Measurements from ENCODE around the gene ARFGEF3. TPM values are rescaled to one million over a fixed set of nuclear protein-coding genes. Genes with fewer than 3 reads are reported as not detected.

Gene ARFGEF3
- polyA plus RNA-seq, 4 donors: 1.2 to 8.6 (median 5.8) TPM

- no peak for DNase-seq (ENCODE audit: low read depth in 4 of 4, low spot score in 3 of 4)
These were observed 225.2 kb downstream of the ARFGEF3 start for GRCh38 chr6:138386897-138387296.

DNA sequence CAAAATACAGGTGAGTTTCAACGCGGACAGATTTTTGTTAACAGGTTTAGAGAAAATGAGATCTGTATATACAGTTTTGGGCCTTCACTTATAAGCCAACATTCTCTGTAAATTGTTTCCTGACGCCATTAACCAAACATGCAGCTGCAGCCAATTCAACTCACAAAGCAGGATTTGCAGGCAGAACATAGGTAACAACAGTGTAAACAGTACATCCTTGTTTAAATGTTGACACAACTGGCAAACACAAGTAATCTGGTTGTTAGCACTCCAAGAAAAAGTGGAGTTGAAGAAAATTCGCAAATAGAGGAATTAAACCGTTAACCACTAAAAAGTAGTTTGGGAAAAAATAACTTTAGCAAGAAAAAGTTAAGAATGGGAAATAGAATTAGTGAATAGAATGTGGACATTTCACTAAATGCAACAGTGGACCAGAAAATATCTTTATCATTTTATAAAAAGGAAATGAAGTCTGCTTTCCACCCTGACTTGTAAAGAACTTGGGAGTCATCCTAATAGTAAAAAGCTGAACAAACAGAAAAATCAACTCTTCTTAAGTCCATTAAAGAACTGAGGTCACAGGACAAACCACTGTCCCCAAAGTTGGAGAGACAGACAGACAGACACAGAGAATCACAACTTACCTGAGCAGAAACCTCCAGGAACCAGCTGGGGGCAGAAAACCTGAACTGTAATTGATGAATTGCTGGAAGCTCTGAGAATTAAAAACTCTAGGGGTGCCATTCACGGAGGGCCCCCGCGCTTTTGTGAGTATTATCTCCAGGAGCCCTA, 226.0 kb downstream of the ARFGEF3 start:
- no peak for DNase-seq (ENCODE audit: low read depth in 4 of 4, low spot score in 3 of 4)

- no peak for DNase-seq (ENCODE audit: low read depth in 4 of 4, low spot score in 3 of 4)
These were observed 227.8 kb downstream of the ARFGEF3 start for GRCh38 chr6:138389551-138389950.

Other genes starting within 250 kb of the ARFGEF3 start
- gene PERP, start 54.5 kb upstream of the ARFGEF3 start, polyA plus RNA-seq (ENCODE audit: insufficient read length in 4 of 4): 10 to 100 TPM in 3 of 4 donors, 1 to 10 TPM in 1; 2.9 to 27.0 (median 23.2) TPM
- gene PBOV1, start 56.6 kb downstream of the ARFGEF3 start, polyA plus RNA-seq (ENCODE audit: insufficient read length in 4 of 4): under 1 TPM in 3 of 4 donors, not detected in 1; 0.06 to 0.08 (median 0.07) TPM
- not detected for gene SMIM28, start 216.0 kb downstream of the ARFGEF3 start, polyA plus RNA-seq (ENCODE audit: insufficient read length in 4 of 4)
- 10 to 100 TPM; 31.5 to 65.1 (median 60.6) TPM for gene HEBP2, start 242.3 kb downstream of the ARFGEF3 start, polyA plus RNA-seq (ENCODE audit: insufficient read length in 4 of 4)